ENCODE measurements around the gene PSMA6.

Gene PSMA6

DNA sequence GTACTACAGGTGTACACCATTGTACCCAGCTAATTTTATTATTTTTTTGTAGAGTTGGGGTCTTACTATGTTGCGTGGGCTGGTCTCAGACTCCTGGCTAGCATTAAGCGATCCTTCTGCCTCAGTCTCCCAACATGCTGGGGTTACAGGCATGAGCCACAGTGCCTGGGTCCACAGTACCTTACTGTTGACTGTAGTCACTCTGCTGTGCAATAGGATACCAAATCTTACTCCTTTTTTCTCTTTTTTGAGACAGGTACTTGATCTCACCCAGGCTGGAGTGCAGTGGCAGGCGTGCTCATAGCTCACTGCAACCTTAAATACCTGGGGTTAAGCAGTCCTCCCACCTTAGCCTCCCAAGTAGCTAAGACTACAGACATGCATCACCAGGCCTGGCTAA lies 25.6 kb downstream of the PSMA6 start:
- DNase-seq (ENCODE audit: low read depth): no peak
- TF ChIP-seq, protein P1, sequence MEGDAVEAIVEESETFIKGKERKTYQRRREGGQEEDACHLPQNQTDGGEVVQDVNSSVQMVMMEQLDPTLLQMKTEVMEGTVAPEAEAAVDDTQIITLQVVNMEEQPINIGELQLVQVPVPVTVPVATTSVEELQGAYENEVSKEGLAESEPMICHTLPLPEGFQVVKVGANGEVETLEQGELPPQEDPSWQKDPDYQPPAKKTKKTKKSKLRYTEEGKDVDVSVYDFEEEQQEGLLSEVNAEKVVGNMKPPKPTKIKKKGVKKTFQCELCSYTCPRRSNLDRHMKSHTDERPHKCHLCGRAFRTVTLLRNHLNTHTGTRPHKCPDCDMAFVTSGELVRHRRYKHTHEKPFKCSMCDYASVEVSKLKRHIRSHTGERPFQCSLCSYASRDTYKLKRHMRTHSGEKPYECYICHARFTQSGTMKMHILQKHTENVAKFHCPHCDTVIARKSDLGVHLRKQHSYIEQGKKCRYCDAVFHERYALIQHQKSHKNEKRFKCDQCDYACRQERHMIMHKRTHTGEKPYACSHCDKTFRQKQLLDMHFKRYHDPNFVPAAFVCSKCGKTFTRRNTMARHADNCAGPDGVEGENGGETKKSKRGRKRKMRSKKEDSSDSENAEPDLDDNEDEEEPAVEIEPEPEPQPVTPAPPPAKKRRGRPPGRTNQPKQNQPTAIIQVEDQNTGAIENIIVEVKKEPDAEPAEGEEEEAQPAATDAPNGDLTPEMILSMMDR (conservative IDR thresholded peaks at IDR 0.05; ENCODE audit: low read depth, low read length): no peak
- H3K4me3 ChIP-seq (ENCODE audit: low read depth, low read length): no peak overlapping the region

DNA sequence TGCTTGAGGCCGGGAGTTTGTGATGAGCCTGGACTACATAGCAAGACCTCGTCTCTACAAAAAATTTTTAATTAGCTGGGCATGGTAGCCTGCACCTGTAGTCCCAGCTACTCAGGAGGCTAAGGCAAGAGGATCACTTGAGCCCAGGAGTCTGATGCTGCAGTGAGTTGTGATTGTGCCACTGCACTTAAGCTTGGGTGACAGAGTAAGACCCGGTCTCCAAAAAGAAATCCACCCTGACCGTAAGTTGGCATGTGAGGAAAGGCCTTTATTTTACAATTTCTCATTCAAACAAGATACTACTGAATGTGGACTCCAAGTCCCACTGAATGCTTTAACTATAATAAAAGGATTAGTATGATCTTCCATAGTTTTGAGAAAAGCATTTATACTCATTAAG lies 27.3 kb downstream of the PSMA6 start:
- DNase-seq (ENCODE audit: low read depth): no peak
- H3K4me3 ChIP-seq (ENCODE audit: low read depth, low read length): no peak overlapping the region
- TF ChIP-seq, protein P1 (conservative IDR thresholded peaks at IDR 0.05; ENCODE audit: low read depth, low read length): no peak

DNA sequence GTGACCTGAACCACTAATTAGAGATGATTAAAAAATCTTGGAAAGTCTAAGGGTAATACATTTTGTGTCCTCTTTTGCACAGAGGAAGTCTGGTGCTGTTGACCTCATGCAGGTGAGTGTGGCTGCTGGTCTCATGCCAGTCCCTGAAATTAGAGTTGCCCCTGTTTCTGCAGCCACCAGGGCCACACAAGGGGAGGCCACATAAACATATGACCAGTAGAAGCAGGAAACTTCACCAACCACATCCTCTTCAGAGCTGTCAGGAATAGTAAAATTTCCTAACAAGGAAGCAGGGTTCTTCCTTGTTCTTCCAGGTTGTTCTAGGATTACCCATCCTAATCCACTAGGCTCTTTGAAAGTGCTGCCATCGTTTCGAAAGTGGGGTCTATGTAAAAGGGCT lies 28.3 kb downstream of the PSMA6 start:
- H3K4me3 ChIP-seq (ENCODE audit: low read depth, low read length): no peak overlapping the region
- DNase-seq (ENCODE audit: low read depth): no peak
- TF ChIP-seq, protein P1 (conservative IDR thresholded peaks at IDR 0.05; ENCODE audit: low read depth, low read length): no peak

DNA sequence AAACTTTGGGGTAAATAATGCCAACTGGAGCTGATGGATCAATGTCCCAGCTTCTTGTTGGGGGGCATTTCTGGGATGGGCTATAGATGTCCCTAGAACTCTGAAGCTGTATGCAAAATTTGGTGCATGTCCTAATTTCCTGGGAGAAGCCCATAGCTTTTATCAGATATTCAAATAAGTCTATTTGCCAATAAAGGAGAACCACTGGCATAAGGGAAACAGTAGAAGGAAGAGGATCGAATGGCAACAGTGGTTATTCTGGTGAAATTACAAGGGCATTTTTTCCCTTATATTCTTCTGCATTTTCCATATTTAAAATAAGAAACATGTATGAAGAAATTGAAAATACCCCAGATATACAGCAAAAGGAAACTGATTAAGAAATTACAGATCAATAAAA lies 34.2 kb downstream of the PSMA6 start:
- TF ChIP-seq, protein P1 (conservative IDR thresholded peaks at IDR 0.05; ENCODE audit: low read depth, low read length): no peak
- DNase-seq (ENCODE audit: low read depth): no peak
- H3K4me3 ChIP-seq (ENCODE audit: low read depth, low read length): no peak overlapping the region

DNA sequence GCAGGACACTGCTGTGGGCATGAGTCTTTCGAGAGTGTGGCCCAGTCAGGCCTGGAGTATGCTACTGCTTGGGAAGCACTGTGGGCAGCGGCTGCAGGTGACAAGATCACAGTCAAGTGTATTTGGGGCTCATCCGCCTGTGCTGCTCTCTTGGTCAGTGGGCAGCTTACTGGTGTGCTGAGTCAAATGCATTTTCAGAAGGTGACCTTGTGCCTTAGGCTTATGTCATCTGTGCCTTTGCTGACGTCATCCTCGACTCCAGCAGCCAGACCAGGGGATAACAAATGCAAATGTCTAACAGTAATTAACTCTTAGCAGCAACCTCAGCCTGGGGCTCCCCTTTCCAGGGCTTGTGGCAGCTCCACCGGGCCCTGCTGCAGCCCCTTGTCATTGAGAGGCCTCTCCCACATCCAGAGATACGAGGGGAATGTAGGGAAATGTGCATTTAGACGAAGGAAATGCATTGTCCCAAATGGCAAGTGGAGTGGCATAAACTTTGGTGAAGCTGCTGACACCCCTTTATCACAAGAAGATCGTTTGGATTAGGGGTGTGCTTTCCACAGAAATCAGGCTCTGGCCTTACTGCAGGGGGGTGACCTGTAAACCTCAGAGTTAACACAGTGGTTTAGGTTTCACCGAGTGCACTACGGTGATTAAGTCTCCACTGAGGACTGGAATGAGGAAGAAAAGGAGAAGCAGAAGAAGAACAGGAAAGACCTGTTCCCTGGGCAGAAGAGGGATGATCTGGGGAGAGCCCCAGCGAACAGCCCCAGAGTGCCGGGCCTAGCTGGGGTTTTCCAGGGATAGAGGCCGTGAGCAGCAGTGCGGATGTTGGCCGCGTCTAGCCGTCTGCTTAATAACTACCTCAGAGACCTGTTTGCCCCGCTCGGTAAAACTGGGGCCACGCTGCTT lies 39.7 kb downstream of the PSMA6 start:
- no peak overlapping the region for H3K4me3 ChIP-seq (ENCODE audit: low read depth, low read length)
- TF ChIP-seq, protein P1 (conservative IDR thresholded peaks at IDR 0.05; ENCODE audit: low read depth, low read length): no peak
- DNase-seq (ENCODE audit: low read depth): peak; percentile 72

DNA sequence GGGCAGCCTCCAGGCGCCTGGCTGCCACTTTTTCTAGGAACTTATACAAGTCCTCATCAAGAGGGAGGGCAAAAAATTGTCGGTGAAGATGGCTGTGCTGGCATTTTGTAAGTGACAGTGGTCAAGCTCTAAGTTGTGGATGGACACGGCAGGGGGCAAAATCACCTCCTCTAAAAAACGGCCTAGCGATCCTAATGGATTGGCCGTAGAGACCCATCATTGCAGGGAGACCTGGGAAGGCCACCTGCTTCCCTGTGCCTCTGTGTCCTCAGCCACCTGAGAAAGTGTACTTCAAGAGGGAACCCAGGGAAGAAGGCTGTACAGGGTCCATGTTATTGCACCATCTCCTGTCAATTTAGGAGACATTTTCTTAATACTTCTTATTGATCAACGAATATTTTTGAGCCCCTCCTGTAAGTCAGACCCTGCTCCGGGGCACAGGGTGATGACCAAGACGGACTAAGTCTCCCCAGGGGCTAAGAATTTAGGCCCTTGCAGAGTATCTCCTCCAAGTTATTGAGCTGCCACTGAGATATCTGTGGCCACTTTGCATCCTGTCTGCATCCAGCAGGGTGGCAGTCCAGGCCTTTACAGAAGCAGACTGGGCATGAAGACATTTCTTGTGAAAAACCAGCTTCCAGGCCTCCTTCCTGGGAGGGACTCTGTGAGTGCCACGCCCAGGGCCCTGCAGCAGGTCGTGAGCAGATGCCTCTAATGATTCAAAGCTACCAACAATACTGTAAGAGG lies 40.5 kb downstream of the PSMA6 start:
- TF ChIP-seq, protein P1 (conservative IDR thresholded peaks at IDR 0.05; ENCODE audit: low read depth, low read length): no peak
- DNase-seq (ENCODE audit: low read depth): no peak
- no peak overlapping the region for H3K4me3 ChIP-seq (ENCODE audit: low read depth, low read length)

All from choroid plexus epithelial cell (primary cell).